CD4-positive, alpha-beta T cell treated with Interleukin-17A for 1 hour (primary cell): ENCODE results near the gene HES1.
"Not testable (repeated sequence)": the region's sequence is repeated elsewhere in the genome, so short reads cannot be mapped to it uniquely, and the experiment has no call there.

Experiments
- DNase-seq: peaks from one replicate; pipeline ENCODE4 v3.0.0-alpha.2; 2020

The HES1 gene

GRCh38 chr3:194135806-194136518, at the start of gene HES1:
TSS of gene HES1 (plus strand) at chr3:194136148. CDS start at chr3:194136381, 233 bp downstream.
- DNase-seq = peak; percentile 35

GRCh38 chr3:194086388-194087075, 49.4 kb upstream of the HES1 start:
- no peak for DNase-seq

GRCh38 chr3:194087280-194087679, 48.7 kb upstream of the HES1 start:
- DNase-seq = no peak

- no peak for DNase-seq
These were observed 47.7 kb upstream of the HES1 start for GRCh38 chr3:194087995-194088855.

GRCh38 chr3:194089357-194090177, 46.4 kb upstream of the HES1 start:
- DNase-seq = peak; percentile 27

- DNase-seq = not testable (repeated sequence)
These were observed 45.8 kb upstream of the HES1 start for GRCh38 chr3:194090178-194090555.

GRCh38 chr3:194090716-194091115, 45.2 kb upstream of the HES1 start:
- no peak for DNase-seq

- DNase-seq = no peak
These were observed 44.8 kb upstream of the HES1 start for GRCh38 chr3:194091141-194091540.

- DNase-seq = not testable (repeated sequence)
These were observed 44.1 kb upstream of the HES1 start for GRCh38 chr3:194091897-194092296.

GRCh38 chr3:194092881-194093301, 43.1 kb upstream of the HES1 start:
- DNase-seq = no peak

GRCh38 chr3:194093842-194094241, 42.1 kb upstream of the HES1 start:
- DNase-seq = no peak

- DNase-seq = no peak
These were observed 40.5 kb upstream of the HES1 start for GRCh38 chr3:194095464-194095863.

- DNase-seq = no peak
These were observed 40.0 kb upstream of the HES1 start for GRCh38 chr3:194095902-194096301.

- DNase-seq = no peak
These were observed 38.6 kb upstream of the HES1 start for GRCh38 chr3:194097141-194097882.

GRCh38 chr3:194098081-194098842, 37.7 kb upstream of the HES1 start:
- DNase-seq = no peak

GRCh38 chr3:194098843-194099183, 37.1 kb upstream of the HES1 start:
- no peak for DNase-seq

- DNase-seq = no peak
These were observed 36.7 kb upstream of the HES1 start for GRCh38 chr3:194099215-194099614.

- no peak for DNase-seq
These were observed 35.0 kb upstream of the HES1 start for GRCh38 chr3:194100856-194101390.

GRCh38 chr3:194101592-194102432, 34.1 kb upstream of the HES1 start:
- DNase-seq = no peak

GRCh38 chr3:194102436-194102835, 33.5 kb upstream of the HES1 start:
- no peak for DNase-seq
